Osteoblast (primary cell): ENCODE measurements around the gene ADGRG3. TPM values are rescaled to one million over a fixed set of nuclear protein-coding genes. Genes with fewer than 3 reads are reported as not detected.

Experiments
- DNase-seq: peaks from one replicate; pipeline ENCODE4 v3.0.0; 2011; ENCODE audit warnings: low spot score, mixed read lengths; ENCODE audit not compliant: insufficient read length; ENCODE audit errors: missing footprints
- H2AFZ ChIP-seq: 2 replicates; pipeline ENCODE4 v1.6.0; 2011; ENCODE audit warnings: mild to moderate bottlenecking, low read length
- H3K27ac ChIP-seq: 2 replicates; pipeline ENCODE4 v1.5.1; 2011; ENCODE audit warnings: mild to moderate bottlenecking, low read depth, low read length, moderate library complexity
- H3K27me3 ChIP-seq: 2 replicates; pipeline ENCODE4 v1.6.0; 2012; ENCODE audit warnings: mild to moderate bottlenecking, control low read depth, inconsistent platforms, low read length, moderate library complexity; ENCODE audit not compliant: insufficient read depth
- H3K36me3 ChIP-seq: 2 replicates; pipeline ENCODE4 v1.5.1; 2011; ENCODE audit warnings: mild to moderate bottlenecking, low read length, control low read depth, moderate library complexity; ENCODE audit not compliant: insufficient read depth
- H3K4me1 ChIP-seq: 2 replicates; pipeline ENCODE4 v1.5.1; 2011; ENCODE audit warnings: mild to moderate bottlenecking, low read length, control low read depth, moderate library complexity; ENCODE audit not compliant: insufficient read depth
- H3K4me2 ChIP-seq: 2 replicates; pipeline ENCODE4 v1.6.0; 2011; ENCODE audit warnings: mild to moderate bottlenecking, low read length; ENCODE audit not compliant: insufficient read depth
- H3K4me3 ChIP-seq: fragments of 200-600 bp; sonication (generic); 3 replicates; pipeline ENCODE4 v1.5.1; 2012; ENCODE audit warnings: mild to moderate bottlenecking, low read length, inconsistent platforms; ENCODE audit not compliant: insufficient read depth
- H3K79me2 ChIP-seq: 2 replicates; pipeline ENCODE4 v1.6.0; 2012; ENCODE audit warnings: mild to moderate bottlenecking, low read length, control low read depth, inconsistent platforms; ENCODE audit not compliant: insufficient read depth
- H3K9me3 ChIP-seq: 2 replicates; pipeline ENCODE4 v1.5.1; 2011; ENCODE audit warnings: low read depth, low read length, control low read depth
- H4K20me1 ChIP-seq: 2 replicates; pipeline ENCODE4 v1.6.0; 2012; ENCODE audit warnings: mild to moderate bottlenecking, low read length, control low read depth; ENCODE audit not compliant: insufficient read depth
- CTCF ChIP-seq: IDR thresholded peaks from 2 replicates; pipeline ENCODE4 v1.5.1; 2011; ENCODE audit warnings: mild to moderate bottlenecking, low read depth, low read length, moderate library complexity; ENCODE audit errors: extremely low read depth
- total RNA-seq: library from RNA; depleted of rRNA; stranded (reverse); fragments of >200 nt; gene quantifications from 2 replicates; pipeline ENCODE4 v1.2.3, GENCODE V29; 2012

Gene ADGRG3
- total RNA-seq, 1 donor = not detected

GRCh38 chr16:57706717-57707116 lies 38.6 kb downstream of the ADGRG3 start:
- Histone ChIP-seq H3K27me3 (peaks cover 41% of the 10 kb centered on the region), H3K36me3 (no peaks in the 10 kb centered on the region), H3K79me2 (no peaks in the 10 kb centered on the region), H2AFZ (no peak overlapping the region), H3K4me2 (no peak overlapping the region), H3K4me3 (no peak overlapping the region), H3K27ac (no peak overlapping the region), H4K20me1 (no peaks in the 10 kb centered on the region), H3K9me3 (no peaks in the 10 kb centered on the region), H3K4me1 (no peaks in the 10 kb centered on the region)
- no peak for DNase-seq
- TF ChIP-seq CTCF = no peak

- Histone ChIP-seq H3K27ac (no peak overlapping the region), H3K79me2 (no peaks in the 10 kb centered on the region), H3K4me2 (no peak overlapping the region), H3K36me3 (no peaks in the 10 kb centered on the region), H4K20me1 (no peaks in the 10 kb centered on the region), H3K27me3 (peaks cover 43% of the 10 kb centered on the region), H3K9me3 (no peaks in the 10 kb centered on the region), H3K4me3 (no peak overlapping the region), H3K4me1 (no peaks in the 10 kb centered on the region), H2AFZ (no peak overlapping the region)
- no peak for DNase-seq
- TF ChIP-seq CTCF = no peak
Observed at GRCh38 chr16:57707331-57707730, 39.2 kb downstream of the ADGRG3 start.

- TF ChIP-seq CTCF = no peak
Observed at GRCh38 chr16:57708168-57708567, 40.1 kb downstream of the ADGRG3 start.

GRCh38 chr16:57709663-57710062 lies 41.6 kb downstream of the ADGRG3 start:
- Histone ChIP-seq H4K20me1 (no peaks in the 10 kb centered on the region), H3K27ac (no peak overlapping the region), H3K4me3 (no peak overlapping the region), H3K4me1 (no peaks in the 10 kb centered on the region), H3K36me3 (no peaks in the 10 kb centered on the region), H3K9me3 (no peaks in the 10 kb centered on the region), H3K27me3 (peaks cover 61% of the 10 kb centered on the region), H2AFZ (no peak overlapping the region), H3K4me2 (no peak overlapping the region), H3K79me2 (no peaks in the 10 kb centered on the region)
- TF ChIP-seq CTCF = no peak
- no peak for DNase-seq

More at GRCh38 chr16:57708168-57708567, 40.1 kb downstream of the ADGRG3 start:
- Histone ChIP-seq H3K79me2 (no peaks in the 10 kb centered on the region), H3K4me3 (no peak overlapping the region), H3K4me1 (no peaks in the 10 kb centered on the region), H3K27ac (no peak overlapping the region), H3K27me3 (peaks cover 50% of the 10 kb centered on the region), H3K9me3 (no peaks in the 10 kb centered on the region), H3K4me2 (no peak overlapping the region), H3K36me3 (no peaks in the 10 kb centered on the region), H2AFZ (no peak overlapping the region), H4K20me1 (no peaks in the 10 kb centered on the region)
- DNase-seq = peak; percentile 71
